Activated CD8-positive, alpha-beta T cell treated with anti-CD3 and anti-CD28 coated beads for 36 hours (primary cell): ENCODE results near the gene FAXC. TPM values are rescaled to one million over a fixed set of nuclear protein-coding genes. Genes with fewer than 3 reads are reported as not detected.

Source experiments
- ATAC-seq: fragments of 200-7000 bp; cut with Tn5 transposase; one replicate; pipeline ENCODE4 v1.10.0; 2021; ENCODE audit warnings: mild to moderate bottlenecking, moderate library complexity
- CTCF ChIA-PET: fragments of 350-600 bp; sonication (Branson Sonifier 250); formaldehyde crosslinking; loops from one replicate; lab custom pipeline; 2021; ENCODE audit warnings: antibody characterized with exemption; lab: Charles Lee
- POLR2A ChIA-PET: fragments of 350-600 bp; sonication (Branson Sonifier 250); formaldehyde crosslinking; loops from one replicate; lab custom pipeline; 2021; ENCODE audit warnings: antibody characterized with exemption; lab: Charles Lee
- DNase-seq: peaks from one replicate; pipeline ENCODE4 v3.0.0-alpha.2; 2020
- H3K27ac Mint-ChIP-seq: one replicate; pipeline ENCODE4 v1.8.0; 2021; ENCODE audit warnings: mild to moderate bottlenecking, mixed read lengths
- H3K27me3 Mint-ChIP-seq: one replicate; pipeline ENCODE4 v1.8.0; 2021; ENCODE audit warnings: mixed read lengths
- H3K36me3 Mint-ChIP-seq: one replicate; pipeline ENCODE4 v1.8.0; 2021; ENCODE audit warnings: low read depth, mixed read lengths
- H3K4me1 Mint-ChIP-seq: one replicate; pipeline ENCODE4 v1.8.0; 2021; ENCODE audit warnings: low read depth, mixed read lengths
- H3K4me3 Mint-ChIP-seq: one replicate; pipeline ENCODE4 v1.8.0; 2021; ENCODE audit warnings: mild to moderate bottlenecking, moderate library complexity, mixed read lengths
- H3K9me3 Mint-ChIP-seq: one replicate; pipeline ENCODE4 v1.8.0; 2021; ENCODE audit warnings: mixed read lengths
- CTCF ChIP-seq: fragments of 200-600 bp; IDR thresholded peaks from one replicate; pipeline ENCODE4 v1.8.0; 2022; ENCODE audit warnings: antibody characterized with exemption, mild to moderate bottlenecking
- intact Hi-C: fragments of 100-400 bp; cut with micrococcal nuclease; formaldehyde crosslinking; loops from one replicate; pipeline ENCODE4 v1.10.0; 2022
- total RNA-seq, 2 experiments: library from RNA; stranded (reverse); gene quantifications; one replicate each; pipeline ENCODE4 v1.2.3, GENCODE V29; 2021

The FAXC gene
- total RNA-seq, 2 experiments from 2014 or later: not detected

GRCh38 chr6:99287523-99287922 lies 62.0 kb downstream of the FAXC start:
- H3K27ac Mint-ChIP-seq: no peak overlapping the region
- ChIA-PET CTCF (no interaction called here), POLR2A (no interaction called here)
- H3K27me3 Mint-ChIP-seq: peaks cover 10% of the 10 kb centered on the region
- DNase-seq (no peak), ATAC-seq (no peak)
- no peak for TF ChIP-seq CTCF
- H3K36me3 Mint-ChIP-seq: no peaks in the 10 kb centered on the region
- no peak overlapping the region for H3K4me3 Mint-ChIP-seq
- no peaks in the 10 kb centered on the region for H3K9me3 Mint-ChIP-seq
- H3K4me1 Mint-ChIP-seq: no peaks in the 10 kb centered on the region
- intact Hi-C loops: no loop called here

GRCh38 chr6:99285881-99286280 lies 63.6 kb downstream of the FAXC start:
- TF ChIP-seq CTCF: no peak
- POLR2A ChIA-PET: no interaction called here

GRCh38 chr6:99282479-99283062 lies 66.9 kb downstream of the FAXC start:
- H3K4me3 Mint-ChIP-seq: no peak overlapping the region
- peak; percentile 42 for TF ChIP-seq CTCF
- POLR2A ChIA-PET: no interaction called here
- no peaks in the 10 kb centered on the region for H3K9me3 Mint-ChIP-seq
- no peaks in the 10 kb centered on the region for H3K36me3 Mint-ChIP-seq
- no peaks in the 10 kb centered on the region for H3K4me1 Mint-ChIP-seq
- intact Hi-C loops: no loop called here
- ATAC-seq (no peak), DNase-seq (no peak)
- H3K27ac Mint-ChIP-seq: no peak overlapping the region
- peaks cover 11% of the 10 kb centered on the region for H3K27me3 Mint-ChIP-seq
- CTCF ChIA-PET: interaction anchor here (0.7 kb wide), 1 partner anchor 13 kb away, joined by 3 read pairs; no protein-coding TSS in a partner anchor

More at GRCh38 chr6:99285881-99286280, 63.6 kb downstream of the FAXC start:
- DNase-seq: no peak
- Mint-ChIP-seq H3K36me3 (no peaks in the 10 kb centered on the region), H3K4me3 (no peak overlapping the region), H3K27me3 (peaks cover 10% of the 10 kb centered on the region), H3K9me3 (no peaks in the 10 kb centered on the region), H3K27ac (no peak overlapping the region), H3K4me1 (no peaks in the 10 kb centered on the region)
- ATAC-seq: no peak
- CTCF ChIA-PET: no interaction called here
- intact Hi-C loops: no loop called here

GRCh38 chr6:99276747-99277146 lies 72.7 kb downstream of the FAXC start:
- no peak overlapping the region for H3K4me3 Mint-ChIP-seq
- POLR2A ChIA-PET: no interaction called here
- CTCF ChIA-PET: no interaction called here
- ATAC-seq: no peak
- H3K36me3 Mint-ChIP-seq: no peaks in the 10 kb centered on the region
- no peak for DNase-seq
- H3K4me1 Mint-ChIP-seq: no peaks in the 10 kb centered on the region
- intact Hi-C loops: no loop called here
- peaks cover 11% of the 10 kb centered on the region for H3K27me3 Mint-ChIP-seq
- no peak overlapping the region for H3K27ac Mint-ChIP-seq
- no peaks in the 10 kb centered on the region for H3K9me3 Mint-ChIP-seq
- TF ChIP-seq CTCF: no peak

GRCh38 chr6:99270826-99271225 lies 78.6 kb downstream of the FAXC start:
- H3K27ac Mint-ChIP-seq: no peak overlapping the region
- no peak for ATAC-seq
- H3K27me3 Mint-ChIP-seq: peaks cover 4% of the 10 kb centered on the region
- intact Hi-C loops: no loop called here
- no peak overlapping the region for H3K4me3 Mint-ChIP-seq
- TF ChIP-seq CTCF: no peak
- CTCF ChIA-PET: no interaction called here
- no peaks in the 10 kb centered on the region for H3K9me3 Mint-ChIP-seq
- H3K36me3 Mint-ChIP-seq: no peaks in the 10 kb centered on the region
- POLR2A ChIA-PET: no interaction called here
- no peaks in the 10 kb centered on the region for H3K4me1 Mint-ChIP-seq
- no peak for DNase-seq
